ENCODE results near the gene RASA4B.
"Not testable (repeated sequence)": the region's sequence is repeated elsewhere in the genome, so short reads cannot be mapped to it uniquely, and the experiment has no call there.

DNA sequence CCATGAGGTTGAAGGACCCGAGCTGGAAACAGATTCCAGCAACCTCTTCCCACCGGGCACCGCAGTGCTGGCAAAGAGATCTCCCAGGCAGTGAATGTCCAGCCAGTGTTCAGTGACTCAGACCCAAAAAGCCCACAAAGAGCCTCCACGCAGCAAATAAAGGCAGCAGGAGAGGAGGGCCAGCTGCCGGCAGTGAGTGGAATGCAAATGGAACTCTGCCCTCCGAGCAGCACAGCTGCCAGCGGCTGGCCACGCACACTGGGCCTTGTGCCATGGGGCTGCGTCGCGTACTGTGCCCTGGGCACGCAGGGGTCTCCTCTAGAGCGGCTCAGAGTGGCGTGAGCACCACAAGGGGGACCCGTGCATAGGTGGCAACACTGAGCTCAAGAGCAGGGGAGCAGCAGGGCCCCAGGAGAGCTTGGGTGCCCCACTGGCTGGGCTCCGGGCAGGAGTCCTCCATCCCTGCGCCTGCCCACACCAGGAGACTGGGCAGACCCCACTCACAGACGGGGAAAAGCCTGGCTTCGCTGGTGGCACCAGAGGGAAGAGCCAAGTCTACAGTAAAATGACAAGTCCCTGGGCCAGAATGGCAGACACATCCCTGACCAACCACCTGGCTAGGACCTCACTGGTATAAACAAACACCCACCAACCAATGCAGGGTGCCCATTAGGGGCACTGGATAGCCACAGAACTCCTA is 42.7 kb downstream of the RASA4B start:
- TF ChIP-seq POLR2A, POLR2AphosphoS5 (IDR thresholded peaks at IDR 0.05): not testable (repeated sequence)
- TF ChIP-seq, protein P1, sequence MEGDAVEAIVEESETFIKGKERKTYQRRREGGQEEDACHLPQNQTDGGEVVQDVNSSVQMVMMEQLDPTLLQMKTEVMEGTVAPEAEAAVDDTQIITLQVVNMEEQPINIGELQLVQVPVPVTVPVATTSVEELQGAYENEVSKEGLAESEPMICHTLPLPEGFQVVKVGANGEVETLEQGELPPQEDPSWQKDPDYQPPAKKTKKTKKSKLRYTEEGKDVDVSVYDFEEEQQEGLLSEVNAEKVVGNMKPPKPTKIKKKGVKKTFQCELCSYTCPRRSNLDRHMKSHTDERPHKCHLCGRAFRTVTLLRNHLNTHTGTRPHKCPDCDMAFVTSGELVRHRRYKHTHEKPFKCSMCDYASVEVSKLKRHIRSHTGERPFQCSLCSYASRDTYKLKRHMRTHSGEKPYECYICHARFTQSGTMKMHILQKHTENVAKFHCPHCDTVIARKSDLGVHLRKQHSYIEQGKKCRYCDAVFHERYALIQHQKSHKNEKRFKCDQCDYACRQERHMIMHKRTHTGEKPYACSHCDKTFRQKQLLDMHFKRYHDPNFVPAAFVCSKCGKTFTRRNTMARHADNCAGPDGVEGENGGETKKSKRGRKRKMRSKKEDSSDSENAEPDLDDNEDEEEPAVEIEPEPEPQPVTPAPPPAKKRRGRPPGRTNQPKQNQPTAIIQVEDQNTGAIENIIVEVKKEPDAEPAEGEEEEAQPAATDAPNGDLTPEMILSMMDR (IDR thresholded peaks at IDR 0.05), result not testable (repeated sequence)

All from stomach (tissue), 4 donors.